ENCODE measurements around the gene SPOCK1. TPM values are rescaled to one million over a fixed set of nuclear protein-coding genes. Genes with fewer than 3 reads are reported as not detected.

SPOCK1 gene
- total RNA-seq, 1 donor from 2014 or later: 3.7 TPM

- no peaks in the 10 kb centered on the region for H3K9me3 ChIP-seq (ENCODE audit: control insufficient read depth in 3 of 3, low read length in 3 of 3)
- H3K9ac ChIP-seq (ENCODE audit: low read depth in 1 of 3, low read length in 3 of 3): no peak overlapping the region
- no peaks in the 10 kb centered on the region for H3K27me3 ChIP-seq (ENCODE audit: control insufficient read depth in 3 of 3, insufficient read depth in 3 of 3, low read length in 3 of 3)
- peaks cover 0 to 7% (median 0%) of the 10 kb centered on the region in 3 donors for H3K4me1 ChIP-seq (ENCODE audit: control insufficient read depth in 3 of 3, insufficient read depth in 3 of 3, low read length in 3 of 3)
- no peak overlapping the region for H3K4me3 ChIP-seq (ENCODE audit: low read length in 3 of 3)
- H3K36me3 ChIP-seq (ENCODE audit: control insufficient read depth in 3 of 3, insufficient read depth in 3 of 3, low read length in 3 of 3): no peaks in the 10 kb centered on the region
- H3K27ac ChIP-seq (ENCODE audit: low read depth, low read length): no peak overlapping the region
Measured at GRCh38 chr5:137019229-137019628, 479.9 kb downstream of the SPOCK1 start.

- Histone ChIP-seq H3K9me3 (ENCODE audit: control insufficient read depth in 3 of 3, low read length in 3 of 3) (no peaks in the 10 kb centered on the region), H3K9ac (ENCODE audit: low read depth in 1 of 3, low read length in 3 of 3) (no peak overlapping the region), H3K4me1 (ENCODE audit: control insufficient read depth in 3 of 3, insufficient read depth in 3 of 3, low read length in 3 of 3) (no peaks in the 10 kb centered on the region), H3K27ac (ENCODE audit: low read depth, low read length) (no peak overlapping the region), H3K4me3 (ENCODE audit: low read length in 3 of 3) (no peak overlapping the region), H3K36me3 (ENCODE audit: control insufficient read depth in 3 of 3, insufficient read depth in 3 of 3, low read length in 3 of 3) (no peaks in the 10 kb centered on the region), H3K27me3 (ENCODE audit: control insufficient read depth in 3 of 3, insufficient read depth in 3 of 3, low read length in 3 of 3) (no peaks in the 10 kb centered on the region)
Measured at GRCh38 chr5:137016783-137017324, 482.3 kb downstream of the SPOCK1 start.

- Histone ChIP-seq H3K36me3 (ENCODE audit: control insufficient read depth in 3 of 3, insufficient read depth in 3 of 3, low read length in 3 of 3) (no peaks in the 10 kb centered on the region), H3K27ac (ENCODE audit: low read depth, low read length) (no peak overlapping the region), H3K4me3 (ENCODE audit: low read length in 3 of 3) (no peak overlapping the region), H3K9me3 (ENCODE audit: control insufficient read depth in 3 of 3, low read length in 3 of 3) (no peaks in the 10 kb centered on the region), H3K27me3 (ENCODE audit: control insufficient read depth in 3 of 3, insufficient read depth in 3 of 3, low read length in 3 of 3) (no peaks in the 10 kb centered on the region), H3K9ac (ENCODE audit: low read depth in 1 of 3, low read length in 3 of 3) (no peak overlapping the region), H3K4me1 (ENCODE audit: control insufficient read depth in 3 of 3, insufficient read depth in 3 of 3, low read length in 3 of 3) (no peaks in the 10 kb centered on the region)
Measured at GRCh38 chr5:137015540-137016116, 483.5 kb downstream of the SPOCK1 start.

DNA sequence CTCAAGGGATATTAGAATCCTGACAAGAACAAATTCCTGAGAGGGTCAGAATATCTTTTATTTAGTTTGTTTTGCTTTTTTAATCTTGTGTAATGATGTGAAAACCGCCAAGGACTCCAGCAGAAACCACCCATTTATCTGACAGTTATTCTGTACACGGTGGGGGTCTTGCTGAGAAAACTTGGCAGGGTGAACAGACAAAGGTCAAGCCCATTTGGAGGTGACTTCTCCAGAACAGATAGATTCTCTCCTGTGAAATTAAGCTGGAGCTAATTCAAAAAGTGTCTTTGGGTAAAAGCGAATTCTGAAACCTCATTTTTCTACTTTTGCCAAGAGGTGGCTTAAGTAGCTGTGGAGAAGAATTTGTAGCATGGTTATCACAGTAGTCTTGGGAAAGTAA, 484.4 kb downstream of the SPOCK1 start:
- H3K9ac ChIP-seq (ENCODE audit: low read depth in 1 of 3, low read length in 3 of 3): no peak overlapping the region
- no peak overlapping the region for H3K4me3 ChIP-seq (ENCODE audit: low read length in 3 of 3)
- H3K36me3 ChIP-seq (ENCODE audit: control insufficient read depth in 3 of 3, insufficient read depth in 3 of 3, low read length in 3 of 3): no peaks in the 10 kb centered on the region
- H3K9me3 ChIP-seq (ENCODE audit: control insufficient read depth in 3 of 3, low read length in 3 of 3): no peaks in the 10 kb centered on the region
- H3K4me1 ChIP-seq (ENCODE audit: control insufficient read depth in 3 of 3, insufficient read depth in 3 of 3, low read length in 3 of 3): no peaks in the 10 kb centered on the region
- H3K27ac ChIP-seq (ENCODE audit: low read depth, low read length): no peak overlapping the region
- H3K27me3 ChIP-seq (ENCODE audit: control insufficient read depth in 3 of 3, insufficient read depth in 3 of 3, low read length in 3 of 3): no peaks in the 10 kb centered on the region

GRCh38 chr5:137010226-137010625, 488.9 kb downstream of the SPOCK1 start:
- H3K9ac ChIP-seq (ENCODE audit: low read depth in 1 of 3, low read length in 3 of 3): no peak overlapping the region
- H3K4me3 ChIP-seq (ENCODE audit: low read length in 3 of 3): no peak overlapping the region
- no peaks in the 10 kb centered on the region for H3K27me3 ChIP-seq (ENCODE audit: control insufficient read depth in 3 of 3, insufficient read depth in 3 of 3, low read length in 3 of 3)
- H3K9me3 ChIP-seq (ENCODE audit: control insufficient read depth in 3 of 3, low read length in 3 of 3): peaks cover 0 to 4% (median 0%) of the 10 kb centered on the region in 3 donors
- no peak overlapping the region for H3K27ac ChIP-seq (ENCODE audit: low read depth, low read length)
- H3K4me1 ChIP-seq (ENCODE audit: control insufficient read depth in 3 of 3, insufficient read depth in 3 of 3, low read length in 3 of 3): no peaks in the 10 kb centered on the region
- no peaks in the 10 kb centered on the region for H3K36me3 ChIP-seq (ENCODE audit: control insufficient read depth in 3 of 3, insufficient read depth in 3 of 3, low read length in 3 of 3)

DNA sequence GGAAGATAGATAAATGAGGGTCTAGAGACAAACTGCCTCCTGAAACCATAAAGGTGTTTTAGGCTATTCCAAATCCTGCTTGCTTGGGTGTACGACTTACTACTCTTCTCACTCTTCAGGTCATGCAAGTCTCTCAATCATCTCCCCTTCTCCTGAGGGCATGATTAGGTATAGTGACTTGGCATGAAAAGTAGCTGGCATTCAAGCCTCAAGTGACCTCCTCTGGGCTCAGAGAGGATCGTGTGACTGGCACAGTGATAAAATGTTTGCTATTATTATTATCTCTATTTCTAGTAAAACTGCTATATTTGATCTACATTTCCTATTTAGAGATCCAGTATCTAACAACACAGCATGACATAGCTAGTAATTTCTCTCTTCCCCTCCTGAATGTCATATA, 494.8 kb downstream of the SPOCK1 start:
- Histone ChIP-seq H3K9me3 (ENCODE audit: control insufficient read depth in 3 of 3, low read length in 3 of 3) (peaks cover 0 to 4% (median 0%) of the 10 kb centered on the region in 3 donors), H3K4me3 (ENCODE audit: low read length in 3 of 3) (no peak overlapping the region), H3K27me3 (ENCODE audit: control insufficient read depth in 3 of 3, insufficient read depth in 3 of 3, low read length in 3 of 3) (no peaks in the 10 kb centered on the region), H3K9ac (ENCODE audit: low read depth in 1 of 3, low read length in 3 of 3) (no peak overlapping the region), H3K36me3 (ENCODE audit: control insufficient read depth in 3 of 3, insufficient read depth in 3 of 3, low read length in 3 of 3) (no peaks in the 10 kb centered on the region), H3K27ac (ENCODE audit: low read depth, low read length) (no peak overlapping the region), H3K4me1 (ENCODE audit: control insufficient read depth in 3 of 3, insufficient read depth in 3 of 3, low read length in 3 of 3) (no peaks in the 10 kb centered on the region)

DNA sequence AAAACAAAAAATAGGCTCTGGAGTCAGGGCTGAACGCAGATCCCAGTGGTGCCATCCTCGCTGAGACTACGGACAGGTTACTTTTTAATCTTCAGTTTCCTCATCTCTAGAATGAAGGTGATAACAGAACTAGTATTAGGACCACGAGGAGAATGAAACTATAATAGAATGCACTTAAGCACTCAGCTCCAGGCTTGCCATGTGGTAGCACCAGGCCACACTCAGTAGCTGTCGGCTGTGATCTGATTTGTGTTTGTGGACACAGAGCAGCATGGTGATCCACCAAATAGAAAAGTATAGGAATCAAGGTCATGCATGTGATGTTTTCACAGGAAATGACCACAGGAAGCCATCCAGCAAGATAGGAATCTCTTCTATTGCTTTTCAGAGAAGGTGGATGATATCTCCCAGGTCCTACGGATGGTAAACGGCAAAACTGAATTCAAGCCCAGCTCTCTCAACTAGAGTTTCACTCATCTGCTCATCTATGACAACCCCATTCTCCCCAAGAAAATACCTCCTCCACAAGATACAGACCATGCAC, 498.0 kb downstream of the SPOCK1 start:
- no peak overlapping the region for H3K9ac ChIP-seq (ENCODE audit: low read depth in 1 of 3, low read length in 3 of 3)
- H3K27me3 ChIP-seq (ENCODE audit: control insufficient read depth in 3 of 3, insufficient read depth in 3 of 3, low read length in 3 of 3): no peaks in the 10 kb centered on the region
- no peaks in the 10 kb centered on the region for H3K4me1 ChIP-seq (ENCODE audit: control insufficient read depth in 3 of 3, insufficient read depth in 3 of 3, low read length in 3 of 3)
- no peak overlapping the region for H3K27ac ChIP-seq (ENCODE audit: low read depth, low read length)
- H3K36me3 ChIP-seq (ENCODE audit: control insufficient read depth in 3 of 3, insufficient read depth in 3 of 3, low read length in 3 of 3): no peaks in the 10 kb centered on the region
- H3K4me3 ChIP-seq (ENCODE audit: low read length in 3 of 3): no peak overlapping the region
- H3K9me3 ChIP-seq (ENCODE audit: control insufficient read depth in 3 of 3, low read length in 3 of 3): peaks cover 0 to 4% (median 0%) of the 10 kb centered on the region in 3 donors

GRCh38 chr5:136999787-137000186, 499.3 kb downstream of the SPOCK1 start:
- Histone ChIP-seq H3K9ac (ENCODE audit: low read depth in 1 of 3, low read length in 3 of 3) (no peak overlapping the region), H3K36me3 (ENCODE audit: control insufficient read depth in 3 of 3, insufficient read depth in 3 of 3, low read length in 3 of 3) (no peaks in the 10 kb centered on the region), H3K27me3 (ENCODE audit: control insufficient read depth in 3 of 3, insufficient read depth in 3 of 3, low read length in 3 of 3) (no peaks in the 10 kb centered on the region), H3K9me3 (ENCODE audit: control insufficient read depth in 3 of 3, low read length in 3 of 3) (no peaks in the 10 kb centered on the region), H3K4me1 (ENCODE audit: control insufficient read depth in 3 of 3, insufficient read depth in 3 of 3, low read length in 3 of 3) (no peaks in the 10 kb centered on the region), H3K4me3 (ENCODE audit: low read length in 3 of 3) (no peak overlapping the region), H3K27ac (ENCODE audit: low read depth, low read length) (no peak overlapping the region)

- Histone ChIP-seq H3K9ac (ENCODE audit: low read depth in 1 of 3, low read length in 3 of 3) (no peak overlapping the region), H3K36me3 (ENCODE audit: control insufficient read depth in 3 of 3, insufficient read depth in 3 of 3, low read length in 3 of 3) (no peaks in the 10 kb centered on the region), H3K4me3 (ENCODE audit: low read length in 3 of 3) (no peak overlapping the region), H3K27ac (ENCODE audit: low read depth, low read length) (no peak overlapping the region), H3K4me1 (ENCODE audit: control insufficient read depth in 3 of 3, insufficient read depth in 3 of 3, low read length in 3 of 3) (peaks cover 0 to 2% (median 0%) of the 10 kb centered on the region in 3 donors), H3K27me3 (ENCODE audit: control insufficient read depth in 3 of 3, insufficient read depth in 3 of 3, low read length in 3 of 3) (no peaks in the 10 kb centered on the region), H3K9me3 (ENCODE audit: control insufficient read depth in 3 of 3, low read length in 3 of 3) (no peaks in the 10 kb centered on the region)
Measured at GRCh38 chr5:136998854-136999357, 500.2 kb downstream of the SPOCK1 start.

GRCh38 chr5:136994154-136994553, 505.0 kb downstream of the SPOCK1 start:
- no peak overlapping the region for H3K9ac ChIP-seq (ENCODE audit: low read depth in 1 of 3, low read length in 3 of 3)
- no peaks in the 10 kb centered on the region for H3K36me3 ChIP-seq (ENCODE audit: control insufficient read depth in 3 of 3, insufficient read depth in 3 of 3, low read length in 3 of 3)
- no peaks in the 10 kb centered on the region for H3K27me3 ChIP-seq (ENCODE audit: control insufficient read depth in 3 of 3, insufficient read depth in 3 of 3, low read length in 3 of 3)
- peaks cover 0 to 10% (median 5%) of the 10 kb centered on the region in 3 donors for H3K4me1 ChIP-seq (ENCODE audit: control insufficient read depth in 3 of 3, insufficient read depth in 3 of 3, low read length in 3 of 3)
- no peaks in the 10 kb centered on the region for H3K9me3 ChIP-seq (ENCODE audit: control insufficient read depth in 3 of 3, low read length in 3 of 3)
- no peak overlapping the region for H3K4me3 ChIP-seq (ENCODE audit: low read length in 3 of 3)
- no peak overlapping the region for H3K27ac ChIP-seq (ENCODE audit: low read depth, low read length)
